Erythroblast (primary cell): ENCODE data around the gene FILIP1L.

Experiments used
- GATA1 ChIP-seq: IDR thresholded peaks from 2 replicates; pipeline ENCODE4 v1.6.1; 2011; ENCODE audit warnings: low read depth, mild to moderate bottlenecking, control low read depth, low read length, moderate library complexity
- POLR2A ChIP-seq: IDR thresholded peaks from 2 replicates; pipeline ENCODE4 v1.6.1; 2011; ENCODE audit warnings: mild to moderate bottlenecking, low read length

GRCh38 chr3:100001526-100002270, 112.6 kb downstream of the FILIP1L start:
- no peak for TF ChIP-seq POLR2A
- no peak for TF ChIP-seq GATA1
